ENCODE data around the gene ZSCAN10.
A peak's percentile ranks its signal among the peaks of the same experiment; 100 is the strongest.

The ZSCAN10 gene

GRCh38 chr16:3112058-3112880 lies 13.2 kb upstream of the ZSCAN10 start, which contains the start of gene ZNF205:
ZNF205 (plus strand) TSS chr16:3112586; CDS start chr16:3113431, 845 bp downstream.
- no peak for TF ChIP-seq CTCF (IDR thresholded peaks at IDR 0.05; ENCODE audit: control insufficient read depth, insufficient read depth, low read depth, low read length, missing control alignments)
- peak; percentile 10 for DNase-seq (ENCODE audit: low read depth)
- H3K4me3 ChIP-seq (ENCODE audit: control insufficient read depth, low read depth, low read length), result peak within 1 kb of the TSS; percentile 91

- DNase-seq (ENCODE audit: low read depth), result peak; percentile 34
- TF ChIP-seq CTCF (IDR thresholded peaks at IDR 0.05; ENCODE audit: control insufficient read depth, insufficient read depth, low read depth, low read length, missing control alignments), result no peak
- peak overlapping the region; percentile 75 for H3K4me3 ChIP-seq (ENCODE audit: control insufficient read depth, low read depth, low read length)
Measured at GRCh38 chr16:3106205-3106928, 7.3 kb upstream of the ZSCAN10 start.

GRCh38 chr16:3101841-3102470 lies 2.9 kb upstream of the ZSCAN10 start:
- no peak for TF ChIP-seq CTCF (IDR thresholded peaks at IDR 0.05; ENCODE audit: control insufficient read depth, insufficient read depth, low read depth, low read length, missing control alignments)
- DNase-seq (ENCODE audit: low read depth), result no peak
- no peak overlapping the region for H3K4me3 ChIP-seq (ENCODE audit: control insufficient read depth, low read depth, low read length)

GRCh38 chr16:3101018-3101840 lies 2.1 kb upstream of the ZSCAN10 start:
- TF ChIP-seq CTCF (IDR thresholded peaks at IDR 0.05; ENCODE audit: control insufficient read depth, insufficient read depth, low read depth, low read length, missing control alignments), result peak; percentile 56
- no peak overlapping the region for H3K4me3 ChIP-seq (ENCODE audit: control insufficient read depth, low read depth, low read length)
- DNase-seq (ENCODE audit: low read depth), result no peak

GRCh38 chr16:3099732-3100499 lies 822 bp upstream of the ZSCAN10 start:
- no peak for DNase-seq (ENCODE audit: low read depth)
- no peak for TF ChIP-seq CTCF (IDR thresholded peaks at IDR 0.05; ENCODE audit: control insufficient read depth, insufficient read depth, low read depth, low read length, missing control alignments)
- no peak overlapping the region; the same call in 1 of the 2 replicates for H3K4me3 ChIP-seq (ENCODE audit: control insufficient read depth, low read depth, low read length)
